HEK293 (cell line): ENCODE measurements around the gene ADRM1.

Source experiments
- CTCF ChIA-PET: fragments of 350-600 bp; formaldehyde crosslinking; extraction: SDS; loops from one replicate; lab custom pipeline; 2021; ENCODE audit warnings: antibody characterized with exemption; lab: Yijun Ruan, JAX
- POLR2A ChIA-PET: fragments of 300-600 bp; formaldehyde crosslinking; extraction: SDS; loops from one replicate; lab custom pipeline; 2020; ENCODE audit warnings: antibody characterized with exemption, inconsistent platforms; lab: Yijun Ruan, JAX
- H3K27ac ChIP-seq: fragments of 200-500 bp; sonication (Bioruptor generic); 2 replicates; pipeline ENCODE4 v1.5.1; 2014; ENCODE audit warnings: low read depth, low read length, control low read depth, inconsistent platforms; ENCODE audit errors: extremely low read depth
- H3K36me3 ChIP-seq, 2 experiments: fragments of 200-500 bp in 1 of 2; sonication (Bioruptor generic) in 1 of 2; 1 replicate in 1 of 2; 2 replicates in 1 of 2; pipeline ENCODE4 v1.5.1; 2014 to 2017; ENCODE audit warnings: inconsistent platforms in 2 of 2, low read length in 2 of 2; ENCODE audit not compliant: control insufficient read depth in 2 of 2, insufficient read depth in 1 of 2
- H3K4me1 ChIP-seq: fragments of 200-500 bp; sonication (Bioruptor generic); 2 replicates; pipeline ENCODE4 v1.5.1; 2014; ENCODE audit warnings: mild to moderate bottlenecking, low read length, inconsistent platforms; ENCODE audit not compliant: control insufficient read depth, insufficient read depth
- H3K4me3 ChIP-seq: 2 replicates; pipeline ENCODE4 v1.5.1; 2011; ENCODE audit warnings: low read depth, mild to moderate bottlenecking, control low read depth, low read length, moderate library complexity
- H3K9me3 ChIP-seq: fragments of 200-500 bp; sonication (Bioruptor generic); 2 replicates; pipeline ENCODE4 v1.5.1; 2014; ENCODE audit warnings: low read depth, low read length, inconsistent platforms; ENCODE audit not compliant: control insufficient read depth, insufficient read depth
- GFI1B ChIP-seq: fragments of 450-650 bp; formaldehyde crosslinking; IDR thresholded peaks from 2 replicates; pipeline ENCODE4 v1.5.1; 2016; ENCODE audit warnings: missing biosample characterization, missing genetic modification characterization
- GLIS1 ChIP-seq: fragments of 450-650 bp; formaldehyde crosslinking; IDR thresholded peaks from 2 replicates; pipeline ENCODE4 v1.5.1; 2016; ENCODE audit warnings: missing biosample characterization, missing genetic modification characterization
- RBAK ChIP-seq: fragments of 450-650 bp; formaldehyde crosslinking; IDR thresholded peaks from 2 replicates; pipeline ENCODE4 v1.5.1; 2016; ENCODE audit warnings: missing biosample characterization, missing genetic modification characterization
- YY1 ChIP-seq: fragments of 450-650 bp; formaldehyde crosslinking; IDR thresholded peaks from 2 replicates; pipeline ENCODE4 v1.5.1; 2018; ENCODE audit warnings: missing biosample characterization, missing genetic modification characterization
- ZBTB7A ChIP-seq: fragments of 450-650 bp; formaldehyde crosslinking; IDR thresholded peaks from 2 replicates; pipeline ENCODE4 v1.5.1; 2016; ENCODE audit warnings: low read depth, missing biosample characterization, missing genetic modification characterization
- ZNF155 ChIP-seq: fragments of 450-650 bp; formaldehyde crosslinking; IDR thresholded peaks from 2 replicates; pipeline ENCODE4 v1.5.1; 2016; ENCODE audit warnings: missing biosample characterization, missing genetic modification characterization
- ZNF19 ChIP-seq: fragments of 450-650 bp; formaldehyde crosslinking; IDR thresholded peaks from 2 replicates; pipeline ENCODE4; 2016; ENCODE audit warnings: missing biosample characterization, missing genetic modification characterization, low read depth
- ZNF214 ChIP-seq: fragments of 450-650 bp; formaldehyde crosslinking; IDR thresholded peaks from 2 replicates; pipeline ENCODE4 v1.5.1; 2017; ENCODE audit warnings: missing biosample characterization, mild to moderate bottlenecking, missing genetic modification characterization, borderline replicate concordance
- ZNF311 ChIP-seq: fragments of 450-650 bp; formaldehyde crosslinking; IDR thresholded peaks from 2 replicates; pipeline ENCODE4 v1.5.1; 2017; ENCODE audit warnings: missing biosample characterization, missing genetic modification characterization, borderline replicate concordance
- ZNF341 ChIP-seq: fragments of 450-650 bp; formaldehyde crosslinking; IDR thresholded peaks from 2 replicates; pipeline ENCODE4; 2016; ENCODE audit warnings: low read depth, missing biosample characterization, missing genetic modification characterization
- ZNF366 ChIP-seq: fragments of 450-650 bp; formaldehyde crosslinking; conservative IDR thresholded peaks from 2 replicates; pipeline ENCODE4 v1.5.1; 2016; ENCODE audit warnings: missing biosample characterization, missing genetic modification characterization
- ZNF548 ChIP-seq: fragments of 450-650 bp; formaldehyde crosslinking; IDR thresholded peaks from 2 replicates; pipeline ENCODE4 v1.5.1; 2016; ENCODE audit warnings: missing biosample characterization, missing genetic modification characterization
- ZNF571 ChIP-seq: fragments of 450-650 bp; formaldehyde crosslinking; IDR thresholded peaks from 2 replicates; pipeline ENCODE4 v1.5.0; 2017; ENCODE audit warnings: missing biosample characterization, missing genetic modification characterization
- TF ChIP-seq, protein P1 (sequence below): fragments of 450-650 bp; formaldehyde crosslinking; IDR thresholded peaks from 2 replicates; pipeline ENCODE4 v1.5.1; 2016; ENCODE audit warnings: missing biosample characterization, missing genetic modification characterization
- TF ChIP-seq, protein P2 (sequence below): fragments of 450-650 bp; formaldehyde crosslinking; IDR thresholded peaks from 2 replicates; pipeline ENCODE4 v1.5.1; 2016; ENCODE audit warnings: missing biosample characterization, missing genetic modification characterization
- TF ChIP-seq, protein P3 (sequence below): fragments of 450-650 bp; formaldehyde crosslinking; IDR thresholded peaks from 2 replicates; pipeline ENCODE4 v1.5.1; 2016; ENCODE audit warnings: missing biosample characterization, missing genetic modification characterization
- TF ChIP-seq, protein P4 (sequence below): fragments of 450-650 bp; formaldehyde crosslinking; optimal IDR thresholded peaks from 2 replicates; pipeline ENCODE3; 2016; ENCODE audit warnings: missing biosample characterization, mild to moderate bottlenecking, missing genetic modification characterization
- TF ChIP-seq, protein P5 (sequence below): fragments of 450-650 bp; formaldehyde crosslinking; IDR thresholded peaks from 2 replicates; pipeline ENCODE4 v1.5.1; 2016; ENCODE audit warnings: missing biosample characterization, missing genetic modification characterization
- TF ChIP-seq, protein P6 (sequence below): fragments of 450-650 bp; formaldehyde crosslinking; IDR thresholded peaks from 2 replicates; pipeline ENCODE4 v1.5.1; 2016; ENCODE audit warnings: missing biosample characterization, missing genetic modification characterization
- TF ChIP-seq, protein P7 (sequence below): fragments of 450-650 bp; formaldehyde crosslinking; IDR thresholded peaks from 2 replicates; pipeline ENCODE4 v1.5.1; 2016; ENCODE audit warnings: missing biosample characterization, missing genetic modification characterization

The ADRM1 gene

DNA sequence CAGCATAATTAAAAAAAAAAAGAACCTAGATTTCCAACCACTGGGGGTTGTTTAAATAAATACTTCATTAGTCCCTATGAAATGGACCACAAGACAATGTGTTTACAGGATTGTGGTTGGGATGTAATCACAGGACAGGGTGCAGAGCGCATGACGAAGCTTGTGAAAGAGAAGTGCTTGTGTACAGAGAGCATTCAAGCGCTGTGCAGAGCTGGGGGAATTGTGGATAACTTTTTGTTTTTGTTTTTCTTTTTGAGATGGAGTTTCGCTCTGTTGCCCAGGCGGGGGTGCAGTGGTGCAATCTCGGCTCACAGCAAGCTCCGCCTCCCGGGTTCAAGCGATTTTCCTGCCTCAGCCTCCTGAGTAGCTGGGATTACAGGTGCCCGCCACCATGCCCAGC is 42.0 kb downstream of the ADRM1 start:
- TF ChIP-seq GLIS1, result 0 out of 2 replicates have a peak, but pooled peaks have one; percentile 9
- TF ChIP-seq, protein P1, sequence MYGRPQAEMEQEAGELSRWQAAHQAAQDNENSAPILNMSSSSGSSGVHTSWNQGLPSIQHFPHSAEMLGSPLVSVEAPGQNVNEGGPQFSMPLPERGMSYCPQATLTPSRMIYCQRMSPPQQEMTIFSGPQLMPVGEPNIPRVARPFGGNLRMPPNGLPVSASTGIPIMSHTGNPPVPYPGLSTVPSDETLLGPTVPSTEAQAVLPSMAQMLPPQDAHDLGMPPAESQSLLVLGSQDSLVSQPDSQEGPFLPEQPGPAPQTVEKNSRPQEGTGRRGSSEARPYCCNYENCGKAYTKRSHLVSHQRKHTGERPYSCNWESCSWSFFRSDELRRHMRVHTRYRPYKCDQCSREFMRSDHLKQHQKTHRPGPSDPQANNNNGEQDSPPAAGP (tag by site-specific recombination), result no peak
- ChIA-PET POLR2A (interaction anchor here (0.6 to 0.9 kb wide), 2 partner anchors 13 to 24 kb away, joined by 3 to 4 read pairs; no protein-coding TSS in a partner anchor), CTCF (interaction anchor here (0.6 to 1.0 kb wide), 4 partner anchors 15 to 274 kb away, joined by 3 to 5 read pairs (median 5); no protein-coding TSS in a partner anchor)
- Histone ChIP-seq H3K4me1 (no peaks in the 10 kb centered on the region), H3K4me3 (no peak overlapping the region), H3K9me3 (no peaks in the 10 kb centered on the region), H3K36me3 (peaks cover 5 to 58% of the 10 kb centered on the region in 2 experiments; a peak in 2 of 3 replicates), H3K27ac (no peak overlapping the region)

DNA sequence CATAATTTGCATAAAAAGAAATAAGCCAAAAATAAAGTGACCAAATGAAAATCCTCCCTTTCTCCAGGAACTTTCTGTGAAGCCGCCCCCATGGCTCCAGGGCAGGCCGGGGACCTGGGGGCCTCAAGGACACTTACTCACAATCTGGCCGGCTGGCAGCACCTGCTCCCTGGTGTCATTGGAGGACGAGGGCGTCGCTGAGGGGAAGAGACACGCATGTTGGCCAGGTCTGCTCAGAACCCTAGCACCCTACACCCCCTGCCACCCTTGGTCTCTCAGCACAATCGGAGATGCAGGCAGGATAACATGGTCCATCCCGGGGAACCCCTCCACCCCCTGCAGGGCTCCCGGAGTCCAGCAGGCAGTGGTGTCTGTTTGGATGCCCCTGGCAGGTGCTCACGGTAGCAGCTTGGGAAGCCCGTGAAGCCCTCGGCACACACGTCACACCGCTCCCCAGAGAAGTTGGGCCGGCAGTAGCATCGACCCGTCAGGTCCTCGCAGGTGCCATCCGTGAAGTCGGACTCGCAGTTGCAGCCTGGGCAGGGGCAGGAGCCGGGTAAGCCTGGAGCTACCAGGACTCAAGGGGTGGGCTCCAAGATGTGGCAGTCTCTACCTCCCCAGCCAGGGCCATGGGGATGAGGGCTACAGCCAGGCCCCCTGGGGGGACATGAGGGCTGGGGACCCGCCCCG is 43.0 kb downstream of the ADRM1 start:
- ChIA-PET POLR2A (no interaction called here), CTCF (interaction anchor here (0.6 to 1.0 kb wide), 4 partner anchors 26 to 37 kb away, joined by 5 to 6 read pairs (median 5); no protein-coding TSS in a partner anchor)
- peaks cover 5% of the 10 kb centered on the region; the same call in 1 of the 2 replicates for H3K4me1 ChIP-seq
- H3K9me3 ChIP-seq, result no peaks in the 10 kb centered on the region
- peaks cover 5 to 61% of the 10 kb centered on the region in 2 experiments; a peak in 2 of 3 replicates for H3K36me3 ChIP-seq
- no peak overlapping the region for H3K27ac ChIP-seq
- TF ChIP-seq ZNF571 (tag by site-specific recombination) (no peak), ZNF19 (tag by site-specific recombination) (no peak), ZNF155 (tag by site-specific recombination) (no peak), ZNF341 (tag by site-specific recombination) (no peak), ZNF548 (no peak), ZNF311 (tag by site-specific recombination) (no peak), YY1 (tag by site-specific recombination) (no peak), ZNF366 (tag by site-specific recombination) (no peak), GFI1B (no peak), ZNF214 (tag by site-specific recombination) (no peak), ZBTB7A (tag by site-specific recombination) (no peak), RBAK (tag by site-specific recombination) (no peak)
- TF ChIP-seq, protein P2, sequence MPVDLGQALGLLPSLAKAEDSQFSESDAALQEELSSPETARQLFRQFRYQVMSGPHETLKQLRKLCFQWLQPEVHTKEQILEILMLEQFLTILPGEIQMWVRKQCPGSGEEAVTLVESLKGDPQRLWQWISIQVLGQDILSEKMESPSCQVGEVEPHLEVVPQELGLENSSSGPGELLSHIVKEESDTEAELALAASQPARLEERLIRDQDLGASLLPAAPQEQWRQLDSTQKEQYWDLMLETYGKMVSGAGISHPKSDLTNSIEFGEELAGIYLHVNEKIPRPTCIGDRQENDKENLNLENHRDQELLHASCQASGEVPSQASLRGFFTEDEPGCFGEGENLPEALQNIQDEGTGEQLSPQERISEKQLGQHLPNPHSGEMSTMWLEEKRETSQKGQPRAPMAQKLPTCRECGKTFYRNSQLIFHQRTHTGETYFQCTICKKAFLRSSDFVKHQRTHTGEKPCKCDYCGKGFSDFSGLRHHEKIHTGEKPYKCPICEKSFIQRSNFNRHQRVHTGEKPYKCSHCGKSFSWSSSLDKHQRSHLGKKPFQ (tag by site-specific recombination), result no peak
- TF ChIP-seq, protein P3, sequence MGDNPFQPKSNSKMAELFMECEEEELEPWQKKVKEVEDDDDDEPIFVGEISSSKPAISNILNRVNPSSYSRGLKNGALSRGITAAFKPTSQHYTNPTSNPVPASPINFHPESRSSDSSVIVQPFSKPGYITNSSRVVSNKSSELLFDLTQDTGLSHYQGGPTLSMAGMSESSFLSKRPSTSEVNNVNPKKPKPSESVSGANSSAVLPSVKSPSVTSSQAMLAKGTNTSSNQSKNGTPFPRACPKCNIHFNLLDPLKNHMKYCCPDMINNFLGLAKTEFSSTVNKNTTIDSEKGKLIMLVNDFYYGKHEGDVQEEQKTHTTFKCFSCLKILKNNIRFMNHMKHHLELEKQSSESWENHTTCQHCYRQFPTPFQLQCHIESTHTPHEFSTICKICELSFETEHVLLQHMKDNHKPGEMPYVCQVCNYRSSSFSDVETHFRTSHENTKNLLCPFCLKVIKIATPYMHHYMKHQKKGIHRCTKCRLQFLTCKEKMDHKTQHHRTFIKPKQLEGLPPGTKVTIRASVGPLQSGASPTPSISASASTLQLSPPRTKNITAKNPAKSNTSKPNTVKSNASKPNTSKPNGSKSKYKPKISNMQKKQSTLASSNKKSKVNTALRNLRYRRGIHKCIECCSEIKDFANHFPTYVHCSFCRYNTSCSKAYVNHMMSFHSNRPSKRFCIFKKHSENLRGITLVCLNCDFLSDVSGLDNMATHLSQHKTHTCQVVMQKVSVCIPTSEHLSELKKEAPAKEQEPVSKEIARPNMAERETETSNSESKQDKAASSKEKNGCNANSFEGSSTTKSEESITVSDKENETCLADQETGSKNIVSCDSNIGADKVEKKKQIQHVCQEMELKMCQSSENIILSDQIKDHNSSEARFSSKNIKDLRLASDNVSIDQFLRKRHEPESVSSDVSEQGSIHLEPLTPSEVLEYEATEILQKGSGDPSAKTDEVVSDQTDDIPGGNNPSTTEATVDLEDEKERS (tag by site-specific recombination), result no peak
- TF ChIP-seq, protein P4, sequence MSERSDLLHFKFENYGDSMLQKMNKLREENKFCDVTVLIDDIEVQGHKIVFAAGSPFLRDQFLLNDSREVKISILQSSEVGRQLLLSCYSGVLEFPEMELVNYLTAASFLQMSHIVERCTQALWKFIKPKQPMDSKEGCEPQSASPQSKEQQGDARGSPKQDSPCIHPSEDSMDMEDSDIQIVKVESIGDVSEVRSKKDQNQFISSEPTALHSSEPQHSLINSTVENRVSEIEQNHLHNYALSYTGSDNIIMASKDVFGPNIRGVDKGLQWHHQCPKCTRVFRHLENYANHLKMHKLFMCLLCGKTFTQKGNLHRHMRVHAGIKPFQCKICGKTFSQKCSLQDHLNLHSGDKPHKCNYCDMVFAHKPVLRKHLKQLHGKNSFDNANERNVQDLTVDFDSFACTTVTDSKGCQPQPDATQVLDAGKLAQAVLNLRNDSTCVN (tag by site-specific recombination), result no peak
- TF ChIP-seq, protein P5, sequence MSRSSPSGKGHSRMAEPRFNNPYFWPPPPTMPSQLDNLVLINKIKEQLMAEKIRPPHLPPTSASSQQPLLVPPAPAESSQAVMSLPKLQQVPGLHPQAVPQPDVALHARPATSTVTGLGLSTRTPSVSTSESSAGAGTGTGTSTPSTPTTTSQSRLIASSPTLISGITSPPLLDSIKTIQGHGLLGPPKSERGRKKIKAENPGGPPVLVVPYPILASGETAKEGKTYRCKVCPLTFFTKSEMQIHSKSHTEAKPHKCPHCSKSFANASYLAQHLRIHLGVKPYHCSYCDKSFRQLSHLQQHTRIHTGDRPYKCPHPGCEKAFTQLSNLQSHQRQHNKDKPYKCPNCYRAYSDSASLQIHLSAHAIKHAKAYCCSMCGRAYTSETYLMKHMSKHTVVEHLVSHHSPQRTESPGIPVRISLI (tag by site-specific recombination), result no peak
- TF ChIP-seq, protein P6, sequence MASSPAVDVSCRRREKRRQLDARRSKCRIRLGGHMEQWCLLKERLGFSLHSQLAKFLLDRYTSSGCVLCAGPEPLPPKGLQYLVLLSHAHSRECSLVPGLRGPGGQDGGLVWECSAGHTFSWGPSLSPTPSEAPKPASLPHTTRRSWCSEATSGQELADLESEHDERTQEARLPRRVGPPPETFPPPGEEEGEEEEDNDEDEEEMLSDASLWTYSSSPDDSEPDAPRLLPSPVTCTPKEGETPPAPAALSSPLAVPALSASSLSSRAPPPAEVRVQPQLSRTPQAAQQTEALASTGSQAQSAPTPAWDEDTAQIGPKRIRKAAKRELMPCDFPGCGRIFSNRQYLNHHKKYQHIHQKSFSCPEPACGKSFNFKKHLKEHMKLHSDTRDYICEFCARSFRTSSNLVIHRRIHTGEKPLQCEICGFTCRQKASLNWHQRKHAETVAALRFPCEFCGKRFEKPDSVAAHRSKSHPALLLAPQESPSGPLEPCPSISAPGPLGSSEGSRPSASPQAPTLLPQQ (tag by site-specific recombination), result no peak
- TF ChIP-seq, protein P7, sequence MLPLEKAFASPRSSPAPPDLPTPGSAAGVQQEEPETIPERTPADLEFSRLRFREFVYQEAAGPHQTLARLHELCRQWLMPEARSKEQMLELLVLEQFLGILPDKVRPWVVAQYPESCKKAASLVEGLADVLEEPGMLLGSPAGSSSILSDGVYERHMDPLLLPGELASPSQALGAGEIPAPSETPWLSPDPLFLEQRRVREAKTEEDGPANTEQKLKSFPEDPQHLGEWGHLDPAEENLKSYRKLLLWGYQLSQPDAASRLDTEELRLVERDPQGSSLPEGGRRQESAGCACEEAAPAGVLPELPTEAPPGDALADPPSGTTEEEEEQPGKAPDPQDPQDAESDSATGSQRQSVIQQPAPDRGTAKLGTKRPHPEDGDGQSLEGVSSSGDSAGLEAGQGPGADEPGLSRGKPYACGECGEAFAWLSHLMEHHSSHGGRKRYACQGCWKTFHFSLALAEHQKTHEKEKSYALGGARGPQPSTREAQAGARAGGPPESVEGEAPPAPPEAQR (tag by site-specific recombination), result no peak
- no peak overlapping the region for H3K4me3 ChIP-seq
